Heart right ventricle (tissue), 16 donors: ENCODE data around the gene CYB5RL. TPM values are rescaled to one million over a fixed set of nuclear protein-coding genes. Genes with fewer than 3 reads are reported as not detected.
"Not testable (repeated sequence)": the region's sequence is repeated elsewhere in the genome, so short reads cannot be mapped to it uniquely, and the experiment has no call there.

Experiments
- ATAC-seq, 8 donors: fragments of 200-7000 bp; cut with Tn5 transposase; one replicate each; pipeline ENCODE4 v1.9.1; 2020; ENCODE audit warnings: mild to moderate bottlenecking in 8 of 8, moderate library complexity in 8 of 8, moderate number of reproducible peaks in 1 of 8
- DNase-seq, 2 donors: peaks; one replicate each; pipeline ENCODE4 v3.0.0-alpha.2; 2020
- H3K27ac ChIP-seq, 10 donors: fragments of 200-600 bp; sonication (generic) in 2 of 10; one replicate each; pipeline versions ENCODE4 v1.5.0 to v1.8.0; 2020 to 2022; ENCODE audit warnings: mild to moderate bottlenecking in 3 of 10
- H3K27me3 ChIP-seq, 7 donors: fragments of 200-600 bp; one replicate each; pipeline ENCODE4 v1.8.0; 2021 to 2022; ENCODE audit warnings: mild to moderate bottlenecking in 2 of 7
- H3K36me3 ChIP-seq, 9 donors: fragments of 200-600 bp; sonication (generic) in 1 of 9; one replicate each; pipeline versions ENCODE4 v1.5.0 to v1.8.0; 2020 to 2022; ENCODE audit warnings: mild to moderate bottlenecking in 2 of 9
- H3K4me1 ChIP-seq, 9 donors: fragments of 200-600 bp; sonication (generic) in 1 of 9; one replicate each; pipeline versions ENCODE4 v1.5.0 to v1.8.0; 2020 to 2022; ENCODE audit warnings: mild to moderate bottlenecking in 4 of 9
- H3K4me3 ChIP-seq, 10 donors: fragments of 200-600 bp; sonication (generic) in 2 of 10; one replicate each; pipeline versions ENCODE4 v1.5.0 to v1.8.0; 2020 to 2022; ENCODE audit warnings: mild to moderate bottlenecking in 7 of 10, moderate library complexity in 2 of 10
- H3K9me3 ChIP-seq, 11 donors: fragments of 200-600 bp in 10 of 11; sonication (generic) in 2 of 11; one replicate each; pipeline versions ENCODE4 v1.5.0 to v1.8.0; 2013 to 2022; ENCODE audit warnings: mild to moderate bottlenecking in 2 of 11, control low read depth in 1 of 11, moderate library complexity in 1 of 11
- CTCF ChIP-seq, 9 donors: fragments of 200-600 bp; sonication (generic) in 2 of 9; IDR thresholded peaks; one replicate each; pipeline versions ENCODE4 v1.5.0 to v1.8.0; 2021 to 2022; ENCODE audit warnings: antibody characterized with exemption in 9 of 9, mild to moderate bottlenecking in 5 of 9, moderate library complexity in 1 of 9
- WGBS, 2 donors: extraction: QIAGEN DNeasy Blood & Tissue Kit; methylation state at CpG; one replicate each; pipeline ENCODE4 v1.1.7; 2013; ENCODE audit warnings: inconsistent platforms in 1 of 2; 5-methylcytosine and 5-hydroxymethylcytosine counted together
- intact Hi-C, 10 donors: fragments of 100-400 bp; cut with DNase I; formaldehyde crosslinking; loops; one replicate each; pipeline versions ENCODE4 v1.11.1 to v1.14.2; 2022
- polyA plus RNA-seq, 2 donors: library from polyadenylated mRNA; stranded (reverse); fragments of 200-250 nt; gene quantifications; one replicate each; pipeline ENCODE4 v1.2.3, GENCODE V29; 2013
- total RNA-seq, 10 donors: library from RNA; stranded (reverse); fragmentation: NEBNext Ultra II Directional in 3 of 10; extraction: Animal tissue kit (Norgen Biotek cat#: 25700) in 3 of 10; gene quantifications; one replicate each; pipeline versions ENCODE4 v1.2.1 to v1.2.4, GENCODE V29; 2021 to 2023
- donor health status: Arrhythmogenic right ventricular cardiomyopathy.
- donor health status: ischemic (EF 13 %, LVEDD 7.1; RV severe dilation, severe dysfunction).
- donor health status: healthy with polysubstance abuse.
- donor health status: DM: no; HTN: yes; CAD: no.
- donor health status: DM: no; HTN: no; CAD: no.
- donor health status: ischemic (EF 25% LVEDD 6.9; RV normal size, moderate dysfunction).
- donor health status: ischemic (EF 25% LVEDD 5.7; RV mildly dilated, moderate dysfunction).
- donor health status: healthy.
- donor health status: DM: yes; HTN: yes; CAD: no.
- donor health status: Ischemic cardiomyopathy.
- donor health status: ischemic (EF 35%, LVEDD 5.7; RV mildly dilated, moderate dysfunction).
- donor health status: nonischemic (EF 11% LVEDD 7.7; RV severe dilation, severe dysfunction).
- donor health status: DM: yes; HTN: yes; CAD: no.
- donor health status: PGD.
- donor health status: ischemic (EF 29% LVEDD 5.4; RV normal size, mild dysfunction).
- donor health status: nonischemic (EF 23%, LVEDD 6.1; RV moderate dilation, normal function).

The CYB5RL gene
- total and polyA plus RNA-seq, 12 donors, result 0.99 to 8.3 (median 5.4) TPM

- Histone ChIP-seq H3K27ac (no peak overlapping the region), H3K9me3 (no peaks in the 10 kb centered on the region), H3K4me1 (no peaks in the 10 kb centered on the region), H3K36me3 (peaks cover 7 to 100% (median 80%) of the 10 kb centered on the region in 9 donors), H3K4me3 (no peak overlapping the region), H3K27me3 (no peaks in the 10 kb centered on the region)
- no peak for TF ChIP-seq CTCF (IDR thresholded peaks at IDR 0.05)
- intact Hi-C loops, result loop anchor here in 1 of 10 donors (10.0 kb wide), 2 partner anchors 192 to 272 kb away; partner anchors contain the start of gene SSBP3
- ATAC-seq, result no peak
- 56 to 68% methylated on average over 1 of the region's 1 CpG for WGBS, 2 donors
- no peak for DNase-seq
Measured at GRCh38 chr1:54212872-54213271, 13.0 kb upstream of the CYB5RL start.

- peaks cover 0 to 94% (median 47%) of the 10 kb centered on the region in 9 donors for H3K36me3 ChIP-seq
- not testable (repeated sequence) for H3K9me3 ChIP-seq, DNase-seq, H3K4me1 ChIP-seq, H3K27me3 ChIP-seq, H3K27ac ChIP-seq, ATAC-seq, H3K4me3 ChIP-seq
- WGBS, 2 donors, result 68 to 79% methylated on average over 4 of the region's 4 CpGs
- intact Hi-C loops, result loop anchor here in 1 of 10 donors (10.0 kb wide), 1 partner anchor 197 kb away; the partner anchor contains the start of gene SSBP3
Measured at GRCh38 chr1:54207896-54208295, 8.1 kb upstream of the CYB5RL start.

- Histone ChIP-seq H3K27me3 (no peaks in the 10 kb centered on the region), H3K27ac (no peak overlapping the region), H3K36me3 (peaks cover 0 to 94% (median 41%) of the 10 kb centered on the region in 9 donors), H3K9me3 (no peaks in the 10 kb centered on the region), H3K4me1 (peaks cover 0 to 3% (median 0%) of the 10 kb centered on the region in 9 donors), H3K4me3 (no peak overlapping the region)
- intact Hi-C loops, result loop anchor here in 1 of 10 donors (10.0 kb wide), 1 partner anchor 198 kb away; the partner anchor contains the start of gene SSBP3
- TF ChIP-seq CTCF (IDR thresholded peaks at IDR 0.05), result no peak
- DNase-seq, result no peak
- 33 to 86% methylated on average over 1 of the region's 1 CpG for WGBS, 2 donors
- no peak for ATAC-seq
Measured at GRCh38 chr1:54207287-54207686, 7.5 kb upstream of the CYB5RL start.

- no peaks in the 10 kb centered on the region for H3K27me3 ChIP-seq
- WGBS, 2 donors, result 74 to 79% methylated on average over 7 of the region's 7 CpGs
- peaks cover 6 to 27% (median 16%) of the 10 kb centered on the region in 9 donors for H3K4me1 ChIP-seq
- no peaks in the 10 kb centered on the region for H3K9me3 ChIP-seq
- ATAC-seq (no peak), DNase-seq (no peak)
- no peak for TF ChIP-seq CTCF (IDR thresholded peaks at IDR 0.05)
- H3K36me3 ChIP-seq, result peaks cover 0 to 68% (median 18%) of the 10 kb centered on the region in 9 donors
- H3K27ac ChIP-seq, result no peak overlapping the region
- intact Hi-C loops, result loop anchor here in 5 of 10 donors (5.0 to 10.0 kb wide), 6 partner anchors 73 to 283 kb away; partner anchors contain the start of gene SSBP3 (in 1 of the 5)
- no peak overlapping the region for H3K4me3 ChIP-seq
Measured at GRCh38 chr1:54204199-54204598, 4.4 kb upstream of the CYB5RL start.

GRCh38 chr1:54200519-54200997, 728 bp upstream of the CYB5RL start:
- TF ChIP-seq CTCF (IDR thresholded peaks at IDR 0.05), result no peak
- H3K36me3 ChIP-seq, result peaks cover 0 to 38% (median 0%) of the 10 kb centered on the region in 9 donors
- DNase-seq, result no peak
- H3K4me3 ChIP-seq, result peak overlapping the region; percentile 68 to 100 (median 84)
- 2% methylated on average over 15 of the region's 15 CpGs for WGBS, 2 donors
- peaks cover 6 to 32% (median 20%) of the 10 kb centered on the region in 9 donors for H3K4me1 ChIP-seq
- no peaks in the 10 kb centered on the region for H3K27me3 ChIP-seq
- intact Hi-C loops, result loop anchor here in 5 of 10 donors (1.0 to 10.0 kb wide), 7 partner anchors 77 to 289 kb away; partner anchors contain the start of gene SSBP3 (in 1 of the 5)
- peak overlapping the region in 9 of 10 donors; percentile 60 to 90 (median 81) for H3K27ac ChIP-seq
- H3K9me3 ChIP-seq, result no peaks in the 10 kb centered on the region
- ATAC-seq, result peak in 4 of 8 donors; percentile 24 to 33 (median 28)
